HUES64 (cell line): ENCODE measurements around the gene PLSCR2.
"Not testable (repeated sequence)": the region's sequence is repeated elsewhere in the genome, so short reads cannot be mapped to it uniquely, and the experiment has no call there.

Experiments
- H3K27ac ChIP-seq: 2 replicates; pipeline ENCODE4 v1.7.0; 2013; ENCODE audit warnings: low read depth, low read length, inconsistent platforms
- H3K27me3 ChIP-seq: 2 replicates; pipeline ENCODE4 v1.6.1; 2013; ENCODE audit warnings: mild to moderate bottlenecking, low read length; ENCODE audit not compliant: insufficient read depth
- H3K36me3 ChIP-seq: 2 replicates; pipeline ENCODE4 v1.6.1; 2013; ENCODE audit warnings: mild to moderate bottlenecking, low read length; ENCODE audit not compliant: insufficient read depth
- H3K4me1 ChIP-seq: 2 replicates; pipeline ENCODE4 v1.6.1; 2013; ENCODE audit warnings: mild to moderate bottlenecking, low read length, moderate library complexity; ENCODE audit not compliant: insufficient read depth
- H3K4me3 ChIP-seq: 2 replicates; pipeline ENCODE4 v1.5.1; 2013; ENCODE audit warnings: mild to moderate bottlenecking, low read length, moderate library complexity
- H3K9ac ChIP-seq: 2 replicates; pipeline ENCODE4 v1.6.1; 2013; ENCODE audit warnings: mild to moderate bottlenecking, low read depth, low read length
- H3K9me3 ChIP-seq: 2 replicates; pipeline ENCODE4 v1.6.1; 2013; ENCODE audit warnings: low read depth, low read length; ENCODE audit not compliant: insufficient read depth
- WGBS: fragments of 150-250, 120-280 bp; methylation state at CpG from one replicate; pipeline ENCODE4 v1.1.7; 2013; ENCODE audit warnings: missing lambda C conversion rate; 5-methylcytosine and 5-hydroxymethylcytosine counted together

The PLSCR2 gene

DNA sequence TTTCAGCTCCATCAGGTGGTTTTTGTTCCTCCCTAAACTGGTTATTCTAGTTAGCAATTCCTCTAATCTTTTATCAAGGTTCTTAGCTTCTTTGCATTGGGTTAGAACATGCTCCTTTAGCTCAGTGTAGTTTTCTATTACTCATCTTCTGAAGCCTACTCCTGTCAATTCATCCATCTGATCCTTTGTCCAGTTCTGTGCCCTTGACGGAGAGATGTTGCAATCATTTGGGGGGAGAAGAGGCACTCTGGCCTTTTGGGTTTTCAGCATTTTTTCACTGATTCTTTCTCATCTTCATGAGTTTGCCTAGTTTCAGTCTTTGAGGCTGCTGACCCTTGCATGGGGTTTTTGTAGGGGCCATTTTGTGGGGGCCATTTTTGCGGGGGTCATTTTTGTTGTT lies 5.6 kb upstream of the PLSCR2 start:
- WGBS = 94% methylated on average over 1 of the region's 2 CpGs
- H3K27me3 ChIP-seq, H3K36me3 ChIP-seq: not testable (repeated sequence)

DNA sequence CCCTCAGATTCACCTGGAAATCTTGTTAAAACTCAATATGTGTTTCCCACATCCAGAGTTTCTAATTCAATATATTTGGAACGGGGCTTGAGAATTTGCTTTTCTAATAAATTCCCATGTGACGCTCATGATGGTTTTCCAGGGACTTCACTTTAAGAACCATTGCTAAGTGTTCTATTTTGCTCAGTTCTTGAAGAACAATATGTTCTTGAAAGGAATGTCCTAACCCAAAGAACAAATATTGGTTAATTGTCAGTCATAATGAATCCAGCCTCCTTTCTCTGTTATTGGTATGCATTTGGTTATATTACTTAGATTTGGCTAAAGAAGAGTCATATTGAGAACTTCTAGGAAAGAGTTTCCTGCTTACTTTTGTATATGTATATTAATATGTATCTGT lies 4.4 kb upstream of the PLSCR2 start:
- Histone ChIP-seq H3K27ac (no peak overlapping the region), H3K9me3 (no peaks in the 10 kb centered on the region), H3K36me3 (no peaks in the 10 kb centered on the region), H3K4me1 (no peaks in the 10 kb centered on the region; the same call in 1 of the 2 replicates), H3K4me3 (no peak overlapping the region), H3K27me3 (no peaks in the 10 kb centered on the region), H3K9ac (no peak overlapping the region)
- 95% methylated on average over 2 of the region's 2 CpGs for WGBS

More for the DNA sequence above, 5.6 kb upstream of the PLSCR2 start:
- H3K4me3 ChIP-seq, H3K9me3 ChIP-seq, H3K27ac ChIP-seq, H3K9ac ChIP-seq, H3K4me1 ChIP-seq: not testable (repeated sequence)

DNA sequence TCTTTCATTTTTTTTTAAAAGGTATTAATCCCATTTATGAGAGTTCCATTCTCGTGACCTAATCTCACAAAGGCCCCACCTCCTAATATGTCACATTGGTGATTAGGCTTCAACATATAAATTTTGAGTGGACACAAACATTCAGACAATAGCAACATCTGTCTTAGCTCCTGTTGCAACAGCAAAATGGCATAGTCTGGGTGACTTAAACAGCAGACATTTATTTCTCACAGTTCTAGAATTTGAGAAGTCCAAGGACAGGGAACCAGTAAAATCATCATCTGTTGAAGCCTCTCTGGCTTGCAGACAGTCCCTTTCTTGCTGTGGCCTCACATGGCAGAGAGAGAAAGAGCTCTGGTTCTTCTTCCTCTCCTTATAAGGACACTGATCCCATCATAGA lies 3.2 kb upstream of the PLSCR2 start:
- no peak overlapping the region for H3K9ac ChIP-seq
- H3K36me3 ChIP-seq = no peaks in the 10 kb centered on the region
- H3K9me3 ChIP-seq = no peaks in the 10 kb centered on the region
- no peak overlapping the region for H3K27ac ChIP-seq
- no peaks in the 10 kb centered on the region for H3K27me3 ChIP-seq
- 100% methylated on average over 1 of the region's 1 CpG for WGBS
- no peak overlapping the region for H3K4me3 ChIP-seq
- H3K4me1 ChIP-seq = no peaks in the 10 kb centered on the region; the same call in 1 of the 2 replicates

DNA sequence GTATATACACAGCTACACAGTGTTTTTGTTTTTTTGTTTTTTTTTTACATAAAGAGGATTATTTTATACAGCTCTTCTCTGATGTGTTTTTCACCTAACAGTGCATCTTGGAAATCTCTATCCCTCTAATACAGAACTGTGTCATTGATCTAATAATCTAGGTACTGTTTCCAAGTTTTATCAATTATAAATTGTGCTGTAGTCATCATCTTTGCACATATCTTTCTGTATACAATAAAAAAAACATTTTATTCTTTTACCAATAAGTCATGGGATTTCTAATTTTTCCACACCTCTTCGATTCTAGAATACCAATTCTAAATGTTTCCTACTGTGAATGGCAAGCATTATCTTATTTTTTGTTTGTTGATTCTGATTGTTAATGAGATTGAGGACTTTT lies 1.7 kb upstream of the PLSCR2 start:
- Histone ChIP-seq H3K27ac (no peak overlapping the region), H3K9me3 (no peaks in the 10 kb centered on the region), H3K4me1 (no peaks in the 10 kb centered on the region; the same call in 1 of the 2 replicates), H3K36me3 (no peaks in the 10 kb centered on the region), H3K4me3 (no peak overlapping the region), H3K27me3 (no peaks in the 10 kb centered on the region), H3K9ac (no peak overlapping the region)
- no CpG with 5 or more reads among the region's 1 CpG for WGBS

DNA sequence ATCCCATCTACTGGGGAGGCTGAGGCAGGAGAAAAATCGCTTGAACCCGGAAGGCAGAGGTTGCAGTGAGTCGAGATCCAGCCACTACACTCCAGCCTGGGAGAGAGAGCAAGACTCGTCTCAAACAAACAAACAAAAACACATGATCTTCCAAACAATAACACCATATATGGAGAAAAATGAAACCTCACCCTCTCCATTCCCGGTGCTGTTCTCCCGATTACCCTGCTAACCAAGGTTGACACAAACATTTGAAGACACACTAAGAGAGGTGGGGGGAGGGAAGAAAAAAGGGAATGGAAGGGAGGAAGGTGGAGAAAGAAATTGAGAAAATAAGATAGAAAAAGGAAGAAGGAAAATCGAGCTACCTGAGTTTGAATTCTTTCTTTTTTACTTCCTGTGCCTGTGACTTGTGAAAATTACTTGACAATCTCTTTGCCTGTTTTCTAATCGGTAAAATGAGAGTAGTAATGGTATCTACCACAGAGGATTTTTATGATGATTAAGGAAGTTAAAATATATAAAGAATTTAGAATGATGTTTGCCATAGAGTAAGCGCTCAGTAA lies 1.1 kb upstream of the PLSCR2 start:
- H3K9ac ChIP-seq = no peak overlapping the region
- H3K36me3 ChIP-seq = no peaks in the 10 kb centered on the region
- no peaks in the 10 kb centered on the region; the same call in 1 of the 2 replicates for H3K4me1 ChIP-seq
- H3K27me3 ChIP-seq = no peaks in the 10 kb centered on the region
- WGBS = 84% methylated on average over 8 of the region's 9 CpGs
- no peak overlapping the region for H3K4me3 ChIP-seq
- H3K9me3 ChIP-seq = no peaks in the 10 kb centered on the region
- H3K27ac ChIP-seq = no peak overlapping the region

DNA sequence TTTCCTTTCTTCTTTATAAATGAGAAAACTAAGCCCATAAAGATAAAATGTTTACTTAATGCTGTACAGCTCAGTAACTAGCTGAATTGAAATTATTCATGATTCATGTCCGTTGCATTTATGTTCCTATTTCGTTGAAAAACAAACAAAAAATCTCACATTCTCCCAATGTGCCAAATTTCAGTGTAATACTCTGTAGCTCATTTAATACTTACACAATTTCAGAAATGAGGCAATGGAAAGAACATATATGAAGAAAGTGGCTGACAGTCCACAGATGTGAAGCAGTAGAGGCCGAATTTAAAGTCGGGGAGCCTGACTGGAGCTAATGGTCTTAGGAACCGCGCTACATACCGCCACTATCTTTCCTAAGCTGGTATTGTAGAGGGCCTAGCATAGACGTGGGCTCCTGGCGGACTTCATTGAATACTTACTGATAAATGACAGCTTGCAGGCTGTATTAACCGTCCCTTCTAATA lies 651 bp downstream of the PLSCR2 start:
- peak overlapping the region; percentile 67 for H3K4me3 ChIP-seq
- H3K4me1 ChIP-seq = no peaks in the 10 kb centered on the region; the same call in 1 of the 2 replicates
- no peak overlapping the region for H3K27ac ChIP-seq
- H3K27me3 ChIP-seq = no peaks in the 10 kb centered on the region
- H3K9ac ChIP-seq = 0 out of 2 replicates have a peak overlapping the region, but pooled peaks have one; percentile 73
- H3K36me3 ChIP-seq = no peaks in the 10 kb centered on the region
- H3K9me3 ChIP-seq = no peaks in the 10 kb centered on the region
- 95% methylated on average over 10 of the region's 10 CpGs for WGBS

DNA sequence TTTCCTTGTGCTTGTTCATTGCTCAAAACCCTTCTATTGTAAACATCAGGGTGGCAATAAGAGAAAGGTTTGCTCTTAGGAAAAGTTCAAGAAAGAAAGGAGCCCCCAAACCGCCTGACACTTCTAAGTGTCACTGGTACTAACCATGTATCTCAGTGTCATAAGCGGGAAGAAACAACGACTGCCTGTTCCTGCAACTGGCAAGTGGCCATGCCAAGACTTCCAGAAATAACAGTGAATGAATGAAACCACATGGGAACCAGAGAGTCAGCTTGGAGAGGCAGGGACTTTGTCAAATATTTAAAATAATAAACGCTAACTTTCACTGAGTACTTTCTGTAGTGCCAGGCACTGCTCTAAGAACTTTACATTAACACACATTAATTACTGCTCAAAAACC lies 1.1 kb downstream of the PLSCR2 start:
- Histone ChIP-seq H3K36me3 (no peaks in the 10 kb centered on the region), H3K27me3 (no peaks in the 10 kb centered on the region), H3K9me3 (no peaks in the 10 kb centered on the region), H3K4me3 (no peak overlapping the region), H3K27ac (no peak overlapping the region), H3K4me1 (no peaks in the 10 kb centered on the region; the same call in 1 of the 2 replicates), H3K9ac (no peak overlapping the region)
- 96% methylated on average over 4 of the region's 4 CpGs for WGBS

DNA sequence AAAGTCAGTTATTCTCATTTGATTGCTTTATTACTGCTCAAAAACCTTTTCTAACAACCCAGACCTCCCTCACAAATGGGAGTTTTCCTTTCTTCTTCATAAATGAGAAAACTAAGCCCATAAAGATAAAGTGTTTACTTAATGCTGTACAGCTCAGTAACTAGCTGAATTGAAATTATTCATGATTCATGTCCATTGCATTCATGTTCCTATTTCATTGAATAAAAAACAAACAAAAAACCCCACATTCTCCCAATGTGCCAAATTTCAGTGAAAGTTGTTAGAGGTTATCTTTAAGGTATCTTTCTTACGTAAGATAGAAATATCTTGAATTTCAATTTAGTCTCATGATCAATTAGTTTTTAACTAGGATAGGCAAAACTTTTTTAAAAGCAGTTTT lies 2.8 kb downstream of the PLSCR2 start:
- Histone ChIP-seq H3K27ac (no peak overlapping the region), H3K4me1 (no peaks in the 10 kb centered on the region; the same call in 1 of the 2 replicates), H3K9me3 (no peaks in the 10 kb centered on the region), H3K9ac (no peak overlapping the region), H3K27me3 (no peaks in the 10 kb centered on the region), H3K36me3 (no peaks in the 10 kb centered on the region), H3K4me3 (no peak overlapping the region)
- no CpG with 5 or more reads among the region's 1 CpG for WGBS

DNA sequence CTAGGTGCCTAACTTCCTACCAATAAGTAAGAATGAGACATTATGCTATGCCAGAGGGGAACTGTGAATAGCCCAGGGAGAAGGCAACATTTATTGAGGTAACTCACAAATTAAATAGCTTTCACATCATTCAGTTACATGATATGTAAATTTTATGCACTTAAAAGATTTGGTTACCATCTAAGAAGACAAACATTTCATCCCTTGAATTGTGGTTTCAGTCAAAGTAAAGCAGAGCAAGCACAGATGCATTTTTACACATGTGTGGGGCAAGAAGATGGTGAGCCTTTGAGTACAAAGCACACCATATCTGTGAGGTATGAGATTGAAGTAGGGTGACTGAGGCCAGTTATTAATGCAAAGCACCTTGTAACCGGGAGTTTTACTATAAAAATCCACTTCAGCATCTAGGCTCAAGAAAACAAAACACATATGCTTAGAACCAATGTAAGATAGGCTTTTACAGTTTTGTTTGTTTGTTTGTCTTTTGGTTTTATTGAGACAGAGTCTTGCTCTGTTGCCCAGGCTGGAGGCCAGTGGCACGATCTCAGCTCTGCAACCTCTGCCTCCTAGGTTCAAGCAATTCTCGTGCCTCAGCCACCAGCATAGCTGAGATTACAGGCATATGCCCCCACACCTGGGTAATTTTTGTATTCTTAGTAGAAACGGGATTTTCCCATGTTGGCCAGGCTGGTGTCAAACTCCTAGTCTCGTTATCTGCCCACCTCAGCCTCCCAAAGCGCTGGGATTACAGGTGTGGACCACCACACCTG lies 3.5 kb downstream of the PLSCR2 start:
- no peaks in the 10 kb centered on the region for H3K27me3 ChIP-seq
- no peaks in the 10 kb centered on the region for H3K9me3 ChIP-seq
- 93% methylated on average over 4 of the region's 6 CpGs for WGBS
- no peak overlapping the region for H3K27ac ChIP-seq
- no peak overlapping the region for H3K9ac ChIP-seq
- H3K4me3 ChIP-seq = no peak overlapping the region
- H3K4me1 ChIP-seq = no peaks in the 10 kb centered on the region; the same call in 1 of the 2 replicates
- H3K36me3 ChIP-seq = no peaks in the 10 kb centered on the region

DNA sequence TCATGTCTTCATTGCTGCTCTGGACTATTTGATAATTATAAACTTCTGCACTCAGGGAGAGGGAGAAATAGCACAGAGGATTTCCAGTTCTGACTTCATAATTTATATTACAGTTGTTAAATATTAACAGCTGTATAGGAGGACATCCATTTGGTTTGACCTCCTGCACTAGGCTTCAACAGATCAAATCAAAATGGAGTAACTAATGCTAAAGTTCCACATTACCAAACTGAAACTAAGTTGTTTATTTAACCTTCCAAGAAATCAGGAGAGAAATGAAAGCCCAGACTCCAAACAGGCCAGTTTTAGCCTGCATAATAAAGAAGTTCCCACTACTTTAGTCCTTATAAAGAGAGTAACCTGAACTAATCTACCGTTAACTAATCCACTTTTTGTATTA lies 4.6 kb downstream of the PLSCR2 start:
- Histone ChIP-seq H3K4me1 (no peaks in the 10 kb centered on the region), H3K36me3 (no peaks in the 10 kb centered on the region), H3K4me3 (no peak overlapping the region), H3K27me3 (no peaks in the 10 kb centered on the region), H3K27ac (no peak overlapping the region), H3K9me3 (no peaks in the 10 kb centered on the region), H3K9ac (no peak overlapping the region)
- WGBS = 91% methylated on average over 1 of the region's 1 CpG

DNA sequence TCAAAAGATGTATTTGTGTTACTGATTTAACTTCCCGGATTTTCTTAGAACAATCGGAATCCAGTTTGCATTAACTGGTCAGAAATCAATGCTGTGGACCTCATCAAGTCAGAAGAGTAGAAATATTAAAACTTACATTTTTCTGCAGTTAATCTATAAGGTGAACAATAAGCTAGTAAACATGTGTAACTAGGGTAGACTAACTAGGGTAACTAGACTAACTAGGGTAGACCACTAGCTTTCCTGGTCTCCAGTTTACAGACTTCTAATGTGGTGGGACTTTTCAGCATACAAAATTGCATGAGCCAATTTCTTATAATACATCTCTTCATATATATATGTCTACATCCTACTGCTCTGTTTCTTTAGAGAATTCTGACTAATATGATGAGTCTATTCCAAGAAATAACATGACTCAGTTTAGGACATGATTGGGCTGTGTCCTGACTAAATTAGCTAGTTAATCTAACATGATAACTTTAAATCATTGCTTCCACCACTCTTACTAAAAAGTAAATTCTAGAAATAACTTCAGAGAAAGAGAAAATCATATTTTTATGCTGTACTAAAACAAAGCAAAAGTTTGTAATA lies 5.3 kb downstream of the PLSCR2 start:
- H3K27me3 ChIP-seq = no peaks in the 10 kb centered on the region
- WGBS = 99% methylated on average over 2 of the region's 2 CpGs
- no peaks in the 10 kb centered on the region for H3K9me3 ChIP-seq
- no peak overlapping the region for H3K4me3 ChIP-seq
- H3K4me1 ChIP-seq = no peaks in the 10 kb centered on the region
- H3K27ac ChIP-seq = no peak overlapping the region
- H3K36me3 ChIP-seq = no peaks in the 10 kb centered on the region
- no peak overlapping the region for H3K9ac ChIP-seq
